GM19023 (cell line): ENCODE data around the gene MAPK10.
"Not testable (repeated sequence)": the region's sequence is repeated elsewhere in the genome, so short reads cannot be mapped to it uniquely, and the experiment has no call there.

Source experiments
- ATAC-seq: cut with Tn5 transposase; IDR thresholded peaks from one replicate; pipeline ENCODE4 v1.9.1; 2021; ENCODE audit warnings: mild to moderate bottlenecking, moderate library complexity; ENCODE audit not compliant: unreplicated experiment

MAPK10 gene

GRCh38 chr4:86344127-86344526 is 15.7 kb downstream of the MAPK10 start:
- no peak for ATAC-seq

- no peak for ATAC-seq
Observed at GRCh38 chr4:86338989-86339388, 20.9 kb downstream of the MAPK10 start.

- ATAC-seq: no peak
Observed at GRCh38 chr4:86338521-86338920, 21.3 kb downstream of the MAPK10 start.

GRCh38 chr4:86334020-86334750 is 25.7 kb downstream of the MAPK10 start:
- ATAC-seq: no peak

GRCh38 chr4:86333236-86333635 is 26.6 kb downstream of the MAPK10 start:
- ATAC-seq: no peak

- no peak for ATAC-seq
Observed at GRCh38 chr4:86330961-86331742, 28.7 kb downstream of the MAPK10 start.

GRCh38 chr4:86330411-86330810 is 29.4 kb downstream of the MAPK10 start:
- not testable (repeated sequence) for ATAC-seq

- ATAC-seq: no peak
Observed at GRCh38 chr4:86329431-86329830, 30.4 kb downstream of the MAPK10 start.

- no peak for ATAC-seq
Observed at GRCh38 chr4:86326400-86326799, 33.5 kb downstream of the MAPK10 start.

- no peak for ATAC-seq
Observed at GRCh38 chr4:86319390-86319789, 40.5 kb downstream of the MAPK10 start.

- ATAC-seq: no peak
Observed at GRCh38 chr4:86315579-86315978, 44.3 kb downstream of the MAPK10 start.

- ATAC-seq: no peak
Observed at GRCh38 chr4:86313656-86314055, 46.2 kb downstream of the MAPK10 start.

GRCh38 chr4:86307432-86307831 is 52.4 kb downstream of the MAPK10 start:
- ATAC-seq: no peak

GRCh38 chr4:86306816-86307215 is 53.0 kb downstream of the MAPK10 start:
- ATAC-seq: no peak

- no peak for ATAC-seq
Observed at GRCh38 chr4:86302830-86303229, 57.0 kb downstream of the MAPK10 start.

GRCh38 chr4:86302251-86302650 is 57.6 kb downstream of the MAPK10 start:
- ATAC-seq: no peak

- ATAC-seq: no peak
Observed at GRCh38 chr4:86300516-86300915, 59.3 kb downstream of the MAPK10 start.

- no peak for ATAC-seq
Observed at GRCh38 chr4:86296865-86297264, 63.0 kb downstream of the MAPK10 start.

- ATAC-seq: no peak
Observed at GRCh38 chr4:86294883-86295282, 65.0 kb downstream of the MAPK10 start.

GRCh38 chr4:86291180-86291579 is 68.7 kb downstream of the MAPK10 start:
- ATAC-seq: no peak

GRCh38 chr4:86286726-86287125 is 73.1 kb downstream of the MAPK10 start:
- ATAC-seq: no peak

- ATAC-seq: no peak
Observed at GRCh38 chr4:86283371-86283770, 76.5 kb downstream of the MAPK10 start.
